Hepatocyte (in vitro differentiated cells): ENCODE measurements around the gene AQP7. TPM values are rescaled to one million over a fixed set of nuclear protein-coding genes. Genes with fewer than 3 reads are reported as not detected.
"Not testable (repeated sequence)": the region's sequence is repeated elsewhere in the genome, so short reads cannot be mapped to it uniquely, and the experiment has no call there.

Source experiments
- DNase-seq: peaks from one replicate; pipeline ENCODE4 v3.0.0-alpha.2; 2016; ENCODE audit warnings: low spot score
- H2AFZ ChIP-seq: fragments of 200-600 bp; sonication (generic); 2 replicates; pipeline ENCODE4 v1.6.0; 2016; ENCODE audit warnings: antibody characterized with exemption, mild to moderate bottlenecking
- H3K27ac ChIP-seq: fragments of 200-600 bp; sonication (generic); 2 replicates; pipeline ENCODE4 v1.5.1; 2016; ENCODE audit warnings: mild to moderate bottlenecking
- H3K27me3 ChIP-seq: fragments of 200-600 bp; sonication (generic); 2 replicates; pipeline ENCODE4 v1.6.1; 2016
- H3K36me3 ChIP-seq: fragments of 200-600 bp; sonication (generic); replicated peaks from 2 replicates; pipeline ENCODE4 v1.5.1; 2016; ENCODE audit warnings: low read depth; ENCODE audit not compliant: insufficient read depth
- H3K4me1 ChIP-seq: fragments of 200-600 bp; sonication (generic); 2 replicates; pipeline ENCODE4 v1.5.1; 2016; ENCODE audit warnings: mild to moderate bottlenecking, moderate library complexity; ENCODE audit not compliant: insufficient read depth
- H3K4me2 ChIP-seq: fragments of 200-600 bp; sonication (generic); 2 replicates; pipeline ENCODE4 v1.6.0; 2016
- H3K4me3 ChIP-seq: fragments of 200-600 bp; sonication (generic); 2 replicates; pipeline ENCODE4 v1.5.1; 2016; ENCODE audit warnings: mild to moderate bottlenecking
- H3K79me2 ChIP-seq: fragments of 200-600 bp; sonication (generic); 2 replicates; pipeline ENCODE4 v1.6.0; 2017; ENCODE audit warnings: mild to moderate bottlenecking
- H3K9me2 ChIP-seq: fragments of 200-600 bp; sonication (generic); replicated peaks from 2 replicates; pipeline ENCODE4 v1.6.0; 2017; ENCODE audit warnings: mild to moderate bottlenecking; ENCODE audit not compliant: insufficient read depth
- H3K9me3 ChIP-seq: fragments of 200-600 bp; sonication (generic); 2 replicates; pipeline ENCODE4 v1.5.1; 2016; ENCODE audit warnings: low read depth, mild to moderate bottlenecking
- H4K20me1 ChIP-seq: fragments of 200-600 bp; sonication (generic); 2 replicates; pipeline ENCODE4 v1.6.0; 2016; ENCODE audit warnings: mild to moderate bottlenecking; ENCODE audit not compliant: insufficient read depth, poor library complexity, severe bottlenecking
- CTCF ChIP-seq: fragments of 200-600 bp; sonication (generic); IDR thresholded peaks from 2 replicates; pipeline ENCODE4 v1.5.1; 2016; ENCODE audit warnings: antibody characterized with exemption, mild to moderate bottlenecking; ENCODE audit not compliant: poor library complexity
- EZH2 ChIP-seq: fragments of 200-600 bp; sonication (generic); IDR thresholded peaks from 2 replicates; pipeline ENCODE4 v1.6.1; 2016; ENCODE audit warnings: antibody characterized with exemption, mild to moderate bottlenecking, borderline replicate concordance
- EZH2phosphoT487 ChIP-seq: fragments of 200-600 bp; sonication (generic); IDR thresholded peaks from one replicate; pipeline ENCODE4 v1.6.1; 2018; ENCODE audit warnings: antibody characterized with exemption, mild to moderate bottlenecking, low read depth, moderate library complexity; ENCODE audit not compliant: unreplicated experiment, severe bottlenecking
- WGBS: methylation state at CpG from one replicate; pipeline ENCODE4 v1.1.6; 2016; ENCODE audit warnings: low lambda C conversion rate; ENCODE audit errors: missing lambda C conversion rate; 5-methylcytosine and 5-hydroxymethylcytosine counted together
- polyA plus RNA-seq: library from polyadenylated mRNA; unstranded; fragments of >200 nt; fragmentation: Nextera tagmentation; extraction: Ambion mirVana; gene quantifications from 2 replicates; pipeline ENCODE4 v1.2.1, GENCODE V29; 2016
- total RNA-seq: library from RNA; depleted of rRNA; stranded (reverse); fragments of >200 nt; gene quantifications from 2 replicates; pipeline ENCODE4 v1.2.3, GENCODE V29; 2014

AQP7 gene
- total and polyA plus RNA-seq, 2 experiments from 2014 or later, result 11.2 to 16.6 TPM

GRCh38 chr9:33364127-33364526 lies 38.2 kb downstream of the AQP7 start:
- no peaks in the 10 kb centered on the region for H3K79me2 ChIP-seq
- no peaks in the 10 kb centered on the region for H3K27me3 ChIP-seq
- 85% methylated on average over 2 of the region's 2 CpGs for WGBS
- TF ChIP-seq CTCF (no peak), EZH2 (no peak), EZH2phosphoT487 (no peak)
- H3K4me1 ChIP-seq, result no peaks in the 10 kb centered on the region
- DNase-seq, result no peak
- H4K20me1 ChIP-seq, result no peaks in the 10 kb centered on the region
- no peaks in the 10 kb centered on the region for H3K9me3 ChIP-seq
- no peak overlapping the region for H3K4me3 ChIP-seq
- H2AFZ ChIP-seq, result no peak overlapping the region
- H3K9me2 ChIP-seq, result no peaks in the 10 kb centered on the region
- H3K36me3 ChIP-seq, result peaks cover 3% of the 10 kb centered on the region
- H3K27ac ChIP-seq, result no peak overlapping the region
- H3K4me2 ChIP-seq, result no peak overlapping the region

GRCh38 chr9:33358641-33359040 lies 43.7 kb downstream of the AQP7 start:
- H3K9me3 ChIP-seq, H3K79me2 ChIP-seq, H3K27me3 ChIP-seq, H3K4me3 ChIP-seq, H3K4me1 ChIP-seq, H4K20me1 ChIP-seq, H2AFZ ChIP-seq, H3K4me2 ChIP-seq, DNase-seq, H3K9me2 ChIP-seq, H3K36me3 ChIP-seq, H3K27ac ChIP-seq: not testable (repeated sequence)
- 98% methylated on average over 3 of the region's 3 CpGs for WGBS

- Histone ChIP-seq H3K9me2 (no peaks in the 10 kb centered on the region), H3K4me3 (no peak overlapping the region), H3K4me2 (no peak overlapping the region), H4K20me1 (no peaks in the 10 kb centered on the region), H3K9me3 (no peaks in the 10 kb centered on the region), H3K4me1 (no peaks in the 10 kb centered on the region), H3K27me3 (no peaks in the 10 kb centered on the region), H3K79me2 (no peaks in the 10 kb centered on the region), H2AFZ (no peak overlapping the region), H3K27ac (no peak overlapping the region), H3K36me3 (no peaks in the 10 kb centered on the region)
- TF ChIP-seq EZH2phosphoT487 (no peak), CTCF (no peak), EZH2 (no peak)
- no peak for DNase-seq
- WGBS, result 100% methylated on average over 1 of the region's 1 CpG
These were observed 46.4 kb downstream of the AQP7 start for GRCh38 chr9:33355933-33356332.

- TF ChIP-seq EZH2 (no peak), EZH2phosphoT487 (no peak), CTCF (no peak)
- H3K36me3 ChIP-seq, result no peaks in the 10 kb centered on the region
- WGBS, result 58% methylated on average over 5 of the region's 5 CpGs
These were observed 47.6 kb downstream of the AQP7 start for GRCh38 chr9:33354651-33355211.

More at GRCh38 chr9:33354651-33355211, 47.6 kb downstream of the AQP7 start:
- Histone ChIP-seq H3K4me2 (no peak overlapping the region), H3K9me2 (no peaks in the 10 kb centered on the region), H3K27ac (no peak overlapping the region), H3K27me3 (no peaks in the 10 kb centered on the region), H3K79me2 (no peaks in the 10 kb centered on the region), H2AFZ (no peak overlapping the region), H3K9me3 (no peaks in the 10 kb centered on the region), H3K4me1 (no peaks in the 10 kb centered on the region), H4K20me1 (no peaks in the 10 kb centered on the region), H3K4me3 (no peak overlapping the region)
- no peak for DNase-seq
